GM12892 (cell line): Measurements from ENCODE around the gene RAD51C. TPM values are rescaled to one million over a fixed set of nuclear protein-coding genes. Genes with fewer than 3 reads are reported as not detected.
A peak's percentile ranks its signal among the peaks of the same experiment; 100 is the strongest.
"Not testable (repeated sequence)": the region's sequence is repeated elsewhere in the genome, so short reads cannot be mapped to it uniquely, and the experiment has no call there.

Experiments used
- DNase-seq: peaks from one replicate; pipeline ENCODE4 v3.0.0; 2011; ENCODE audit not compliant: insufficient read length
- FAIRE-seq: peaks from 2 replicates; lab custom pipeline; 2011; peaks lifted over from hg19 to GRCh38; lab: Jason Lieb, UNC
- POLR2A ChIP-seq: IDR thresholded peaks from 2 replicates; pipeline ENCODE4 v1.6.1; 2011; ENCODE audit warnings: low read depth, low read length, control low read depth
- POLR2AphosphoS5 ChIP-seq: IDR thresholded peaks from 2 replicates; pipeline ENCODE4 v1.6.1; 2011; ENCODE audit warnings: low read depth, low read length, control low read depth
- TAF1 ChIP-seq: IDR thresholded peaks from 2 replicates; pipeline ENCODE4 v1.6.1; 2011; ENCODE audit warnings: low read depth, mild to moderate bottlenecking, control low read depth, low read length, borderline replicate concordance
- polyA plus RNA-seq: library from polyadenylated mRNA; unstranded; fragments of >200 nt; gene quantifications from one replicate; pipeline ENCODE4 v1.2.1, GENCODE V29; 2012; ENCODE audit warnings: missing spikeins, inconsistent platforms; ENCODE audit not compliant: missing spikeins

RAD51C gene
- 84.1 TPM for polyA plus RNA-seq

DNA sequence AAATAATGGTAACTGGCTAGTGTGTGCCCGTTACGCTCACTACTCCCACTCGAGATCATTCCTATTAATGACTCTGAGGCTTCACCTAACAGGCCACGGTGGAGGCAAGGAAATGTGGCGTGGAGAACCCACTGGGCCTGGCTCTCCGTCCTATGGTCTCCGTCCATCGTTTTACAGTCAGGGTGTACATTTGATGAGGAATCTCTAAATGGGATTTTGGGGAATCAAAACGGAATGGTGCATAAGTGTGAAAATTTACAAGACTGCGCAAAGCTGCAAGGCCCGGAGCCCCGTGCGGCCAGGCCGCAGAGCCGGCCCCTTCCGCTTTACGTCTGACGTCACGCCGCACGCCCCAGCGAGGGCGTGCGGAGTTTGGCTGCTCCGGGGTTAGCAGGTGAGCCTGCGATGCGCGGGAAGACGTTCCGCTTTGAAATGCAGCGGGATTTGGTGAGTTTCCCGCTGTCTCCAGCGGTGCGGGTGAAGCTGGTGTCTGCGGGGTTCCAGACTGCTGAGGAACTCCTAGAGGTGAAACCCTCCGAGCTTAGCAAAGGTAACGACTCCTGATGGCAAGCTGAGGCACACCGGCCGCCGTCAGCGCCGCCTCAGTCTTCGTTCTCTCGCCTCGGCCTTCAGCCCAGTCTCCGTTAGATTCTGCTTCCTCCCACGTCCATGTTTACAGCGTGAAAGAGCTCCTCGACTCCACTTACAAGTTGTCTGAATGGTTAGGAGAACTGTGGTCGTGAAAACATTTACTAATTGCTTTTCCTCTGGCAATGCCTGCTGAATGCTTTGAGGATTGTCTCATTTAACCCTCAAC is at the start of gene RAD51C:
Gene RAD51C, plus strand, starts transcription at position 364 of the 817 bp plus-strand sequence. Its CDS starts 42 bp downstream, at position 406.
- FAIRE-seq (peak; percentile 87), DNase-seq (peak; percentile 81)
- TF ChIP-seq TAF1, result no peak
- TF ChIP-seq POLR2AphosphoS5, result peak; percentile 92
- TF ChIP-seq POLR2A, result peak; percentile 83

DNA sequence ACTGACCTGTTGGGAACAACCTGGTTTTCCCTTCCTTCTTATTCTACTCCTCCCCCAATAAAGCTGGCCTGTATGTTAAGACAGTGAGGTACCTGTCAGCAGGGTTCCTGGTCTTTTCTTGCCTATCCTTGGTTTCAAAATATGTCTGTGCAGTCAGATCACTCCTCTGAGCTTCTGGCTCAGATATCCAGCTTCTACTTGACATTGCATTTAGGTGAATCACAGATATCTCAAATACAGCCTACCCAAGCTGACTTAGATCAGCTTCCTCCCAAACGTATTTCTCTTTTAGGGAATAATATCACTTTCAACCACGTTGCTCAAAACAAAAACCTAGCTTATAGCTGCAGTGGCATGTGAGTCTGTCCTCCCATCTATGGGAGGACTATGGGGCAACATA is 49.3 kb upstream of the RAD51C start:
- FAIRE-seq, result no peak
- no peak for TF ChIP-seq POLR2AphosphoS5
- TF ChIP-seq TAF1, result no peak
- TF ChIP-seq POLR2A, result no peak
- no peak for DNase-seq

DNA sequence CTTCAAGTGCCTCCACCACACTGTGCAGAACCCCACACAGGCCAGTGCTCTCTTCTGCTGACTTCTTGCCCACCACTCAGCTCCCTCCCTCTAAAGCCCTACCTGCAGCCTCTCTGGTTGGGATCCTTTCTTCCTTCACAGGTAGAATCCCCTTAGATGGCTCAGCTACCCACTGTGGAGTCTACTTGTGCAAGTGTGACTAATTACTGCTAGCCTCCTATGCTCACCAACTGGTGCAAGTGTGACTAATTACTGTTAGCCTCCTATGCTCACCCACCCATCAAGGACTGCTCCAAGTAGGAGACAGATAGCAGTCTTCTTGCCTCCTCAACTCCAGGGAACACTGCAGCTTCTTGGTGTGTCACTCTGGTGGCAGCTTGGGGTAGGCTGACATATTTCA is 44.2 kb upstream of the RAD51C start:
- DNase-seq (no peak), FAIRE-seq (no peak)
- TF ChIP-seq POLR2AphosphoS5 (no peak), TAF1 (no peak), POLR2A (no peak)

DNA sequence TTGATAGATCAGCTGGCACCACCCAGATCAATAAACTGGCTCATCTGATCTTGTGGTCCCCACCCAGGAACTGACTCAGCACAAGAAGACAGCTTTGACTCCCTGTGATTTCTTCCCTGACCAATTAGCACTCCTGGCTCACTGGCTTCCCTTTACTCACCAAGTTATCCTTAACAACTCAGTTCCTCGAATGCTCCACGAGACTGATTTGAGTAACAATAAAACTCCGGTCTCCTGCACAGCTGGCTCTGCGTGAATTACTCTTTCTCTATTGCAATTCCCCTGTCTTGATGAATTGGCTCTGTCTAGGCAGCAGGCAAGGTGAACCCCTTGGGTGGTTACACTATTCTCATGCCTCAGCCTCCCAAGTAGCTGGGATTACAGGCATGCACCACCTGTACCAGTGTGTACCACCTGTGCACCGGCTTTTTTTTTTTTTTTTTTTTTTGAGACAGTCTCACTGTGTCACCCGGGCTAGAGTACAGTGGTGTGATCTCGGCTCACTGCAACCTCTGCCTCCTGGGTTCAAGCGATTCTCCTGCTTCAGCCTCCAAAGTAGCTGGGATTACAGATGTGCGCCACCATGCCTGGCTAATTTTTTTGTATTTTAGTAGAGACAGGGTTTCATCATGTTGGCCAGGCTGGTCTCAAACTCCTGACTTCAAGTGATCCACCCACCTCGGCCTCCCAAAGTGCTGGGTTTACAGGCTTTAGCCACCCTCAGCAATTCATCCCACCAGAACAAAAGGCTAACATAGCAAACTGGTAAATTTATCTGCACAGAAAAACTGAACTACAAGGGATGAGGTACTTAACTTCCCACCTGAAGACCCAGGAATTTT is 34.2 kb upstream of the RAD51C start:
- FAIRE-seq, result not testable (repeated sequence)

DNA sequence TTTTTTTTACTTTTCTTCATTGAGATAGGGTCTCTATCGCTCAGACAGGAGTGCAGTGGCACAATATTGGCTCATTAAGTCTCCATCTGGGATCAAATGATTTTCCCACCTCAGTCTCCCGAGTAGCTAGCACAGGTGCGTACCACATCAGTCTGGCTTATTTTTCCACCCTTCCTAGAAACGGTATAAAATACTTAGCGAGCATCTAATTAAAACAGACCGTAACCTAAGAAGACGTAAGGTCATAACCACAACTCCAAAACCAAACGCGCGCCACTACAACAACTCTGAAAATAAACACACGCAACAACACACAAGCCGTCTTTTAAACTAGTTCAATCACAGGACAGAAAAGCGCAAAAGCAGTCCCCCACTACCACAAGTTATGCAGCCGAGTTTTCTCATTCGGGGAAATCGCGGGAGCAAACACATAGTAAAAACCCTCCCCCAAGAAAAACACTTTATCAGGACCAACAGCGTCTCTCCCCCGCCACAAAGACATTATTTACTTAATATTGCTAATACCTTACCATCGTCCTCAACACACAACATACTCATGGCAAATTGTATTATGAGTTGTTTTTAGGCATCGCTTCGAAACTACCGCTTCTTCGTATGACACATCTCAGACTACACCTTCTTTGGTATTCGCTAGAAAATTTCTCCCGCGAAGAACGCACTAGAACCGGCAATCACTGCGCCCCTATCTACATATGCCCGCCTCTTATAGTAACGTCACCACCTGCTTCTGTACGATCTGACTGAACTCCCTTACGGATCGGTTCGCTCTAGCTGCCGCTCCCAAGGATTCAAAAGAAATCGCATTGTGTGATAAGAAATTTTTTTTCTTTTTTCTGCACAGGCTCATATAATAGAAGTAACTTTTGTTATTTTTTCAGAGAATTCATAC is 33.3 kb upstream of the RAD51C start:
- TF ChIP-seq POLR2AphosphoS5 (peak; percentile 100), TAF1 (no peak; the same call in none of the 2 replicates), POLR2A (peak; percentile 100)
- DNase-seq, result peak; percentile 54
- peak; percentile 38 for FAIRE-seq

More for the DNA sequence above, 34.2 kb upstream of the RAD51C start:
- not testable (repeated sequence) for DNase-seq

DNA sequence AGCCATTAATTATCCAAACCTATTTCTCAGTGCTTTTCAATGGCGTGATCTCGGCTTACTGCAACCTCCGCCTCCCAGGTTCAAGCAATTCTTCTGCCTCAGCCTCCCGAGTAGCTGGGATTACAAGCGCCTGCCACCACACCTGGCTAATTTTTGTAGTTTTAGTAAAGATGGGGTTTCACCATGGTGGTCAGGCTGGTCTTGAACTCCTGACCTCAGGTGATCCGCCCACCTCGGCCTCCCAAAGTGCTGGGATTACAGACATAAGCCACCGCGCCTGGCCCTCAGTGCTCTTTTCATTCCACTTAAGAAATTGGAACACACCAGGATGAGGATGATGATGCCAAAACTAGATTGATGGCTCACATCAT is 32.7 kb upstream of the RAD51C start:
- not testable (repeated sequence) for DNase-seq, FAIRE-seq

DNA sequence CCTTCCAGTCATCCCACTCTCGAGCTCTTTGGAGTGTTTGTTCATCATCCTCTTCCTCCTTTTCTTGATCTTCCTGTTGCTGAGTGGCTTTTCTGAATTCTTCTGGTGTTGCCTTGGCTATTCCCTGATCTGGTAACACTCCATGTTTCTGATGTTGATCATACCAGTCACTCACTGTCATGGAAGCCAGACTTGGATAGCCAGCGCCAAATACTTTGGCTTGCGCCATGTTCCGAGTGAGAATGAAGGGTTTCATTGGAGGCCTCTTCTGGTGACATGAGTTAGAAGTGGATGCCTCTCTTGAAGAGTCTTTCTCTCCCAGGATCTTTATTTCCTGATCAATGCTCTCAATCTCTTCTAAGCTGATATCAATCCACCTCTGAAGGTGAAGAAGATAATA is 31.8 kb upstream of the RAD51C start:
- TF ChIP-seq POLR2AphosphoS5 (no peak), POLR2A (no peak), TAF1 (no peak)
- DNase-seq (no peak), FAIRE-seq (no peak)

DNA sequence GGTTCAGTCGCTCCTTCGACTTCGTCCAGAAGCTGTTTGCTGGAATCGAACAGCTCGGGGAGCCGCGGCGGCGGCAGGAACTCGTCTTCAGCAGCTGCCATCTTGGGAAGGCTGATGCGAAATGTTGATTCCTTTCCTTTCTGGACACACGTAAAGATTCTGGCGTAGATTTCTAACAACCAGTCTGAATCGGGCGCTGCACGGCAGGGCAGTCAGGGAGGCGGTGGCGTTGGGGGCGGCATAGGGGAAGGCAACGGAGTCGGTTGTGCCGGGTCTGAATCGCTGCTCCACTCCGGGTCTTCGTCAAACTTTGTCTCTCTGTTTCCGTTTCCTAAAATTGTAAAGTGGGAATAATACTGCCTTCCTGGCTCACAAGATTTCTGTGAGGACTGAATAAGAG is 30.9 kb upstream of the RAD51C start:
- DNase-seq (no peak), FAIRE-seq (no peak)
- TF ChIP-seq POLR2A (no peak), TAF1 (no peak), POLR2AphosphoS5 (no peak)

DNA sequence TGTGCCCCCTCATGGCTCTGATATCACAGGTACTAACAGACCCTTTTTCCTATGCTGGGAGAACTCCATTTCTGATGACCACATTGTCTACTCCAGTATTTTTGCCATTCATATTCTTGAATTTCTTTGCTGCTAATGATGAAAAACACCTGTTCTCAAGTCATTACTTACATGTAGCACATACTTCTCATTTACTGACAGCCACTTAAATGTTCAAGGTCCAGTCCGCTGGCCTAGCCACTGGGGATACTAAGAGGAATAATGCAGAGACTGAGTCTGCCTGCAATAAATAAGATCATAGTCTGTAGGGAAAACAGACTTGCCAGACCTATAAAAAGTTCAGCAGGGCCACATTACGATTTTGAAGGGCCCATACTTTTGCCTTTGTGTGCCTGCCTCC is 28.1 kb upstream of the RAD51C start:
- no peak for TF ChIP-seq TAF1
- TF ChIP-seq POLR2AphosphoS5, result no peak
- FAIRE-seq (no peak), DNase-seq (no peak)

DNA sequence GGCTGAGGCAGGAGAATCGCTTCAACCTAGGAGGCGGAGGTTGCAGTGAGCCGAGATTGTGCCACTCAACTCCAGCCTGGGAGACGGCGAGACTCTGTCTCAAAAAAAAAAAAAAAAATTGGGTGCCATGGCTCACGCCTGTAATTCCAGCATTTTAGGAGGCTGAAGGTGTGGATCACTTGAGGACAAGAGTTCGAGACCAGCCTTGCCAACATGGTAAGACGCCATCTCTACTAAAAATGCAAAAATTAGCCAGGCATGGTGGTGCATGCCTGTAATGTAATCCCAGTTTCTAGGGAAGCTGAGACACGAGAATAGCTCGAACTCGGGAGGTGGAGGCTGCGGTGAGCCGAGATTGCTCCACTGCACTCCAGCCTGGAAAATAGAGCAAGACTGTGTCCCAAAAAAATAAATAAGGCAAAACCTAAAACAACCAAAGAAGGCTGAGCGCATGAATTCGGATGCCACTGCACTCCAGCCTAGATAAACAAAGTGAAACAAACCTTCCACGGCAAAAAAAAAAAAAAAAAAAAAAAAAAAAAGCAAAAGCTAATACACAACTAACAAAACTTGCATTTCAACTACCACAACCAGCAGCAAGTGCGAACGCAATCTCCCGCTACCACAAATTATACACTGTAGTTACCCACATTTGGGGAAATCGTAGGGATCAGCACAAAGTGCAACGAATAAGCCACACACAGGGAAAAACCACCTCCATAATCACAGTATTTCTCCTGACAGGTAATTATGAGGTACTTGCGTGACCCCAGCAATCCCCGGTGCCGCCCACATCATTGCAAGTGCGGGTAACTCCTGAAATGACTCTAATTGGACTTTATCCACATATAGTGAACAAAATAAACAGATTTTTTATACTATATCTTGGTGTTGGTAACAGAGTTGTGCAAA is 26.2 kb upstream of the RAD51C start:
- DNase-seq, result no peak
- no peak for TF ChIP-seq POLR2A
- no peak for TF ChIP-seq POLR2AphosphoS5
- TF ChIP-seq TAF1, result no peak
- no peak for FAIRE-seq
